GM23248 (cell line): ENCODE data around the gene PRSS27.

Experiments
- EZH2 ChIP-seq: fragments of 200-600 bp; sonication (generic); IDR thresholded peaks from 2 replicates; pipeline ENCODE4 v1.6.1; 2018; ENCODE audit warnings: antibody characterized with exemption, mild to moderate bottlenecking; ENCODE audit not compliant: insufficient read depth, poor library complexity, severe bottlenecking
- EZH2phosphoT487 ChIP-seq: fragments of 200-600 bp; sonication (generic); IDR thresholded peaks from 2 replicates; pipeline ENCODE4 v1.6.1; 2018; ENCODE audit warnings: antibody characterized with exemption, moderate library complexity, mild to moderate bottlenecking, low read depth; ENCODE audit not compliant: insufficient read depth

- TF ChIP-seq EZH2 (no peak), EZH2phosphoT487 (no peak)
These were observed 20.0 kb downstream of the PRSS27 start for GRCh38 chr16:2699791-2700600.
